Esophagus squamous epithelium (tissue), 5 donors: ENCODE results near the gene PAEP. TPM values are rescaled to one million over a fixed set of nuclear protein-coding genes. Genes with fewer than 3 reads are reported as not detected.

Source experiments
- DNase-seq: peaks from one replicate; lab custom pipeline; 2025; lab: John Stamatoyannopoulos, UW
- H3K27ac ChIP-seq, 4 donors: fragments of 200-600 bp; sonication (generic); one replicate each; pipeline ENCODE4 v1.5.1; 2016 to 2019; ENCODE audit warnings: mild to moderate bottlenecking in 1 of 4
- H3K27me3 ChIP-seq, 4 donors: fragments of 200-600 bp; sonication (generic); 1 replicate in 3 of 4; 2 replicates in 1 of 4; pipeline versions ENCODE4 v1.5.1 to v1.6.0; 2017 to 2021; ENCODE audit warnings: antibody characterized with exemption in 1 of 4
- H3K36me3 ChIP-seq, 3 donors: fragments of 200-600 bp; sonication (generic); one replicate each; pipeline ENCODE4 v1.5.1; 2016 to 2019
- H3K4me1 ChIP-seq, 3 donors: fragments of 200-600 bp; sonication (generic); one replicate each; pipeline ENCODE4 v1.5.1; 2017 to 2019
- H3K4me3 ChIP-seq, 4 donors: fragments of 200-600 bp; sonication (generic); 1 replicate in 3 of 4; 2 replicates in 1 of 4; pipeline ENCODE4 v1.5.1; 2016 to 2019; ENCODE audit warnings: mild to moderate bottlenecking in 2 of 4, moderate library complexity in 1 of 4
- H3K9me3 ChIP-seq, 3 donors: fragments of 200-600 bp; sonication (generic); one replicate each; pipeline ENCODE4 v1.5.1; 2016 to 2019
- CTCF ChIP-seq, 6 experiments: fragments of 450-650 bp in 4 of 6; fragments of 200-600 bp in 2 of 6; sonication (generic) in 2 of 6; IDR thresholded peaks; one replicate each; pipeline ENCODE4 v1.5.1; 2016 to 2019; ENCODE audit warnings: antibody characterized with exemption in 6 of 6, mild to moderate bottlenecking in 4 of 6, moderate library complexity in 4 of 6
- POLR2A ChIP-seq, 4 donors: fragments of 450-650 bp; IDR thresholded peaks; one replicate each; pipeline ENCODE4 v1.6.1; 2017; ENCODE audit warnings: antibody characterized with exemption in 4 of 4, mild to moderate bottlenecking in 4 of 4, moderate library complexity in 3 of 4
- WGBS, 2 donors: methylation state at CpG; one replicate each; pipeline ENCODE4 v1.1.5; 2018; 5-methylcytosine and 5-hydroxymethylcytosine counted together
- intact Hi-C: fragments of 100-400 bp; cut with DNase I; formaldehyde crosslinking; loops from one replicate; pipeline ENCODE4 v1.15.0; 2022
- total RNA-seq, 4 donors: library from RNA; depleted of rRNA; stranded (reverse); fragments of >200 nt; gene quantifications; one replicate each; pipeline ENCODE4 v1.1.0, GENCODE V29; 2016
- donor health status: DM: yes; HTN: yes; CAD: no.

The PAEP gene
- total RNA-seq, 4 donors from 2014 or later = not detected

- no peak for DNase-seq
- 83 to 97% methylated on average over 1 to 5 of the region's 15 CpGs for WGBS, 2 donors
- intact Hi-C loops = no loop called here
- H3K36me3 ChIP-seq = no peaks in the 10 kb centered on the region
- no peak overlapping the region for H3K4me3 ChIP-seq
- H3K27me3 ChIP-seq = peaks cover 0 to 27% (median 0%) of the 10 kb centered on the region in 4 donors
- H3K27ac ChIP-seq = no peak overlapping the region
- no peaks in the 10 kb centered on the region for H3K9me3 ChIP-seq
- TF ChIP-seq CTCF (IDR thresholded peaks at IDR 0.05) = no peak
- H3K4me1 ChIP-seq = no peaks in the 10 kb centered on the region
Measured at GRCh38 chr9:135574943-135575342, 13.4 kb downstream of the PAEP start.

GRCh38 chr9:135575995-135576631 lies 14.6 kb downstream of the PAEP start:
- Histone ChIP-seq H3K27ac (no peak overlapping the region), H3K36me3 (no peaks in the 10 kb centered on the region), H3K27me3 (peaks cover 0 to 31% (median 0%) of the 10 kb centered on the region in 4 donors), H3K4me3 (no peak overlapping the region), H3K9me3 (no peaks in the 10 kb centered on the region), H3K4me1 (no peaks in the 10 kb centered on the region)
- 79 to 82% methylated on average over 8 to 18 of the region's 22 CpGs for WGBS, 2 donors
- TF ChIP-seq POLR2A (IDR thresholded peaks at IDR 0.05) = no peak
- DNase-seq = no peak
- intact Hi-C loops = no loop called here

- H3K9me3 ChIP-seq = no peaks in the 10 kb centered on the region
- no peaks in the 10 kb centered on the region for H3K4me1 ChIP-seq
- intact Hi-C loops = no loop called here
- no peak overlapping the region for H3K4me3 ChIP-seq
- H3K27ac ChIP-seq = no peak overlapping the region
- no peaks in the 10 kb centered on the region for H3K36me3 ChIP-seq
- WGBS, 2 donors = 60 to 81% methylated on average over 4 to 10 of the region's 10 CpGs
- peaks cover 0 to 34% (median 0%) of the 10 kb centered on the region in 4 donors for H3K27me3 ChIP-seq
- no peak for DNase-seq
- TF ChIP-seq POLR2A (IDR thresholded peaks at IDR 0.05) = no peak
- no peak for TF ChIP-seq CTCF (IDR thresholded peaks at IDR 0.05)
Measured at GRCh38 chr9:135577256-135577655, 15.7 kb downstream of the PAEP start.

- WGBS, 2 donors = 15 to 61% methylated on average over 2 of the region's 2 CpGs
- Histone ChIP-seq H3K36me3 (no peaks in the 10 kb centered on the region), H3K27ac (no peak overlapping the region), H3K9me3 (no peaks in the 10 kb centered on the region), H3K27me3 (peaks cover 0 to 50% (median 0%) of the 10 kb centered on the region in 4 donors), H3K4me3 (no peak overlapping the region), H3K4me1 (no peaks in the 10 kb centered on the region)
- TF ChIP-seq POLR2A (IDR thresholded peaks at IDR 0.05) = no peak
- TF ChIP-seq CTCF (IDR thresholded peaks at IDR 0.05) = no peak
- intact Hi-C loops = no loop called here
- DNase-seq = no peak
Measured at GRCh38 chr9:135579356-135579755, 17.8 kb downstream of the PAEP start.

- WGBS, 2 donors = 62 to 79% methylated on average over 10 of the region's 10 CpGs
- intact Hi-C loops = no loop called here
- no peak for TF ChIP-seq CTCF (IDR thresholded peaks at IDR 0.05)
- TF ChIP-seq POLR2A (IDR thresholded peaks at IDR 0.05) = no peak
Measured at GRCh38 chr9:135579889-135580660, 18.5 kb downstream of the PAEP start.

More at GRCh38 chr9:135579889-135580660, 18.5 kb downstream of the PAEP start:
- DNase-seq = no peak
- H3K4me3 ChIP-seq = no peak overlapping the region
- no peaks in the 10 kb centered on the region for H3K4me1 ChIP-seq
- no peak overlapping the region for H3K27ac ChIP-seq
- no peaks in the 10 kb centered on the region for H3K36me3 ChIP-seq
- peaks cover 0 to 51% (median 0%) of the 10 kb centered on the region in 4 donors for H3K27me3 ChIP-seq
- no peaks in the 10 kb centered on the region for H3K9me3 ChIP-seq
